ENCODE results near the gene YBEY. TPM values are rescaled to one million over a fixed set of nuclear protein-coding genes. Genes with fewer than 3 reads are reported as not detected.
A peak's percentile ranks its signal among the peaks of the same experiment; 100 is the strongest.
"Not testable (repeated sequence)": the region's sequence is repeated elsewhere in the genome, so short reads cannot be mapped to it uniquely, and the experiment has no call there.

YBEY gene
- total RNA-seq, 1 donor from 2014 or later: 22.8 TPM

GRCh38 chr21:46301759-46302158, 15.6 kb downstream of the YBEY start:
- DNase-seq (ENCODE audit: low spot score): no peak

GRCh38 chr21:46304437-46304836, 18.3 kb downstream of the YBEY start:
- no peak for DNase-seq (ENCODE audit: low spot score)

GRCh38 chr21:46304955-46305354, 18.8 kb downstream of the YBEY start:
- no peak for DNase-seq (ENCODE audit: low spot score)

GRCh38 chr21:46307625-46308024, 21.5 kb downstream of the YBEY start:
- no peak for DNase-seq (ENCODE audit: low spot score)

GRCh38 chr21:46308431-46308830, 22.3 kb downstream of the YBEY start:
- no peak for DNase-seq (ENCODE audit: low spot score)

- not testable (repeated sequence) for DNase-seq (ENCODE audit: low spot score)
These were observed 24.1 kb downstream of the YBEY start for GRCh38 chr21:46310260-46310659.

- no peak for DNase-seq (ENCODE audit: low spot score)
These were observed 25.4 kb downstream of the YBEY start for GRCh38 chr21:46311568-46311967.

- DNase-seq (ENCODE audit: low spot score): no peak
These were observed 26.8 kb downstream of the YBEY start for GRCh38 chr21:46312949-46313348.

- no peak for DNase-seq (ENCODE audit: low spot score)
These were observed 28.4 kb downstream of the YBEY start for GRCh38 chr21:46314441-46315020.

- no peak for DNase-seq (ENCODE audit: low spot score)
These were observed 30.7 kb downstream of the YBEY start for GRCh38 chr21:46316708-46317324.

GRCh38 chr21:46317710-46318463, 31.7 kb downstream of the YBEY start:
- DNase-seq (ENCODE audit: low spot score): no peak

GRCh38 chr21:46318464-46318845, 32.3 kb downstream of the YBEY start:
- DNase-seq (ENCODE audit: low spot score): no peak

GRCh38 chr21:46319186-46319585, 33.0 kb downstream of the YBEY start:
- no peak for DNase-seq (ENCODE audit: low spot score)

- DNase-seq (ENCODE audit: low spot score): no peak
These were observed 34.2 kb downstream of the YBEY start for GRCh38 chr21:46320331-46320801.

GRCh38 chr21:46322351-46323226, 36.4 kb downstream of the YBEY start:
- no peak for DNase-seq (ENCODE audit: low spot score)

- DNase-seq (ENCODE audit: low spot score): no peak
These were observed 37.1 kb downstream of the YBEY start for GRCh38 chr21:46323227-46323709.

- DNase-seq (ENCODE audit: low spot score): peak; percentile 97
These were observed 37.7 kb downstream of the YBEY start, which contains the start of the genes C21orf58 and PCNT for GRCh38 chr21:46323710-46324389. Gene C21orf58, minus strand, starts transcription at chr21:46323870. Its CDS starts 1,132 bp downstream, at chr21:46322738. Gene PCNT, plus strand, starts transcription at chr21:46324156. Its CDS starts 73 bp downstream, at chr21:46324229.

- peak; percentile 90 for DNase-seq (ENCODE audit: low spot score)
These were observed 38.4 kb downstream of the YBEY start for GRCh38 chr21:46324390-46325072.

- DNase-seq (ENCODE audit: low spot score): peak; percentile 64
These were observed 39.2 kb downstream of the YBEY start for GRCh38 chr21:46325073-46325912.
